ENCODE results near the gene UGT1A4. TPM values are rescaled to one million over a fixed set of nuclear protein-coding genes. Genes with fewer than 3 reads are reported as not detected.

The UGT1A4 gene
- total RNA-seq, 1 donor from 2014 or later = 0.98 TPM

DNA sequence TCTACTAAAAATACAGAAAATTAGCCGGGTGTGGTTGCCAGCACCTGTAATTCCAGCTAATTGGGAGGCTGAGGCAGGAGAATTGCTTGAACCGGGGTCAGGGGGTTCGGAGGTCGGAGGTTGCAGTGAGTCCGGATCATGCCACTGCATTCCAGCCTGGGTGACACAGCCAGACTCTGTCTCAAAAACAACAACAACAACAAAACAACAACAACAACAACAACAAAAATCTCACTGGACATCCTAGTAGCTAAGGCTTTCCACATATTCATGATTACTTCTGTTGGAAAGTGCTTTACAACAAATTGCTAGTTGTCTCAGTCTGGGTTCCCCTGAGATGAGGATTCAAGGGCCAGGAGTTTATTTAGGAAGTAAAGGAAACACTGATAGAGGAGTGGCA is 55.3 kb downstream of the UGT1A4 start:
- no peak for DNase-seq (ENCODE audit: extremely low spot score in 2 of 2)
- Histone ChIP-seq H3K4me1 (no peaks in the 10 kb centered on the region), H3K4me3 (no peak overlapping the region), H3K27ac (no peak overlapping the region), H3K36me3 (no peaks in the 10 kb centered on the region), H3K27me3 (no peaks in the 10 kb centered on the region), H3K9me3 (no peaks in the 10 kb centered on the region)
- intact Hi-C loops (cut with DNase I) = no loop called here
- TF ChIP-seq, protein P1, sequence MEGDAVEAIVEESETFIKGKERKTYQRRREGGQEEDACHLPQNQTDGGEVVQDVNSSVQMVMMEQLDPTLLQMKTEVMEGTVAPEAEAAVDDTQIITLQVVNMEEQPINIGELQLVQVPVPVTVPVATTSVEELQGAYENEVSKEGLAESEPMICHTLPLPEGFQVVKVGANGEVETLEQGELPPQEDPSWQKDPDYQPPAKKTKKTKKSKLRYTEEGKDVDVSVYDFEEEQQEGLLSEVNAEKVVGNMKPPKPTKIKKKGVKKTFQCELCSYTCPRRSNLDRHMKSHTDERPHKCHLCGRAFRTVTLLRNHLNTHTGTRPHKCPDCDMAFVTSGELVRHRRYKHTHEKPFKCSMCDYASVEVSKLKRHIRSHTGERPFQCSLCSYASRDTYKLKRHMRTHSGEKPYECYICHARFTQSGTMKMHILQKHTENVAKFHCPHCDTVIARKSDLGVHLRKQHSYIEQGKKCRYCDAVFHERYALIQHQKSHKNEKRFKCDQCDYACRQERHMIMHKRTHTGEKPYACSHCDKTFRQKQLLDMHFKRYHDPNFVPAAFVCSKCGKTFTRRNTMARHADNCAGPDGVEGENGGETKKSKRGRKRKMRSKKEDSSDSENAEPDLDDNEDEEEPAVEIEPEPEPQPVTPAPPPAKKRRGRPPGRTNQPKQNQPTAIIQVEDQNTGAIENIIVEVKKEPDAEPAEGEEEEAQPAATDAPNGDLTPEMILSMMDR (IDR thresholded peaks at IDR 0.05) = no peak
- TF ChIP-seq POLR2AphosphoS5 (IDR thresholded peaks at IDR 0.05; ENCODE audit: insufficient read depth in 1 of 2, low read depth in 1 of 2) (no peak), POLR2A (IDR thresholded peaks at IDR 0.05) (no peak)

DNA sequence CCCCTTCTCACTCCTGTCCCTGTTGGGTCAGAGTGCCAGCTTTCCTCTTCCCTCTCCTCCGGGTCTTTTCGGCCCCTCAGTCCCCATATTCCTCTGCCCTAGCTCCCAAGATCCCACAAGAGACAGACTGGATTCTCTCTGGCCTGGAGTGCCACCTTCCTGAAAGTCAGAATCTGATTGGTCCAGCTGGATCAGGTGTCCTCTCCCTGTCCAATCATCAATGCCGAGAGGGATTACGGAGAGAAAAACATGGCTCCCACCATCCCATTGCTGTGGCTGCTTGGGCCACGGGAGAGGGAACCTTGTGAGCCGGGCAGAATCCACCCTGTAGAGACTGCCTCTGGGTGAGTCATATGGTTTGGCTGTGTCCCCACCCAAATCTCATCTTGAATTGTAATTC is 56.9 kb downstream of the UGT1A4 start:
- H3K36me3 ChIP-seq = no peaks in the 10 kb centered on the region
- TF ChIP-seq, protein P1 (IDR thresholded peaks at IDR 0.05) = no peak
- no peak for TF ChIP-seq POLR2A (IDR thresholded peaks at IDR 0.05)
- no peak for TF ChIP-seq POLR2AphosphoS5 (IDR thresholded peaks at IDR 0.05; ENCODE audit: insufficient read depth in 1 of 2, low read depth in 1 of 2)
- H3K4me3 ChIP-seq = no peak overlapping the region
- DNase-seq (ENCODE audit: extremely low spot score in 2 of 2) = no peak
- H3K4me1 ChIP-seq = no peaks in the 10 kb centered on the region
- no peak overlapping the region for H3K27ac ChIP-seq
- intact Hi-C loops (cut with DNase I) = no loop called here
- no peaks in the 10 kb centered on the region for H3K27me3 ChIP-seq
- no peaks in the 10 kb centered on the region for H3K9me3 ChIP-seq

DNA sequence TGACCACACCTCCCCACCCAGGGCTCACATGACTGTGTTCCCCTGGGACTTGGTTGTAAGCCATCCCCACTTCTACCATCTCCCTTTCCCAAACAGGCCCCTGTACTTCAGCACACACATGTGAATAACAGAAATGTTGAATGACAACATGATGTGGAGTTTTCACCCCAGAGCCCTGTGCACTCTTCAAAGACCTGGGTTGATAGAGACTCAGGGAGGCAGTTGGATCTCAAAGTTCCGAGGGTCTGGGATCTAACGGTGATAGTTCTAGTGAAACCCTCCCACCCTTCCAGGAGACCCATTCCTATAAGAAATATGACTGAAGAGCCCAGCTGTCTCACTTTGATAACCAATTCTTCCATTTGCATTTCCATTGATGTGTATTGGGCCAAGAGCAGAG is 59.5 kb downstream of the UGT1A4 start, which contains the start of gene MROH2A:
Gene MROH2A (plus strand): TSS at position 301 of the 400 bp plus-strand sequence. CDS start 1,029 bp downstream, outside the sequence.
- H3K4me1 ChIP-seq = no peaks in the 10 kb centered on the region
- no peaks in the 10 kb centered on the region for H3K9me3 ChIP-seq
- H3K27me3 ChIP-seq = no peaks in the 10 kb centered on the region
- H3K36me3 ChIP-seq = no peaks in the 10 kb centered on the region
- intact Hi-C loops (cut with DNase I) = no loop called here
- no peak for TF ChIP-seq POLR2A (IDR thresholded peaks at IDR 0.05)
- TF ChIP-seq, protein P1 (IDR thresholded peaks at IDR 0.05) = no peak
- no peak for TF ChIP-seq POLR2AphosphoS5 (IDR thresholded peaks at IDR 0.05; ENCODE audit: insufficient read depth in 1 of 2, low read depth in 1 of 2)
- DNase-seq (ENCODE audit: extremely low spot score in 2 of 2) = no peak
- H3K4me3 ChIP-seq = no peak within 1 kb of the TSS
- H3K27ac ChIP-seq = no peak within 1 kb of the TSS

DNA sequence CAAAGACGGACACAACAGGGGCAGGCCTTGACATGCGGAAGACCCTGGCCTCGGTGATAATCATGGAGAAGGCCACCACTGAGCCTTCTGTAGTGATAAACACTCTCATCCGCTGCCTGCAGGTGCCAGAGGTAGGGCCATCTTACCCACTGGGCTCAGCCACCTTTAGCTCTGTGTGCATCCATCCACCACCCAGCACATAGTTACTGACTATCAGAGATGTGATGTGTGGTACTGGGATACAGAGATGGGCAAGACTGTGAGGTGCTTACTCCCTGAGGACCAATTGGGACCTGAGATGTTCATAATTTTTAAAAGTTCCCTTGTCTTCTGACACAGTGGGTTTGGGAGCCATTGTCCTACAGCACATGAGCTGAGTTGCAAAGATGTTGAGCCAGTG is 61.2 kb downstream of the UGT1A4 start:
- no peak for DNase-seq (ENCODE audit: extremely low spot score in 2 of 2)
- TF ChIP-seq, protein P1 (IDR thresholded peaks at IDR 0.05) = no peak
- TF ChIP-seq POLR2A (IDR thresholded peaks at IDR 0.05) = no peak
- no peak for TF ChIP-seq POLR2AphosphoS5 (IDR thresholded peaks at IDR 0.05; ENCODE audit: insufficient read depth in 1 of 2, low read depth in 1 of 2)
- Histone ChIP-seq H3K27ac (no peak overlapping the region), H3K36me3 (no peaks in the 10 kb centered on the region), H3K27me3 (no peaks in the 10 kb centered on the region), H3K4me3 (no peak overlapping the region), H3K4me1 (no peaks in the 10 kb centered on the region), H3K9me3 (no peaks in the 10 kb centered on the region)
- intact Hi-C loops (cut with DNase I) = no loop called here

DNA sequence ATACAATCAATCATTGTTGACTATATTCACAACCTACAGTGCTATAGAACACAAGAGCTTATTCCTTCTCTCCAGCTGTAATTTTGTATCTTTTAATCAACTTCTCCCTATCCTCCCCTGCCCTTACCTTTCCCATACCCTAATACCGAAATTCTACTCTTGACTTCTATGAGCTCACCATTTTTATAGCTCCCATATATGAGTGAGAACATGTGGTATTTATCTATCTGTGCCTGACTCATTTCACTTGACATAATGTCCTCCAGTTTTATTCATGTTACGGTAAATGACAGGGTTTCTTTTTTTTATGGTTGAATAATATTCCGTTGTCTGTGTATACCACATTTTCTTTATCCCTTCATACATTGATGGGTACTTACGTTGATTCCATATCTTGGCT is 62.2 kb downstream of the UGT1A4 start:
- no peak for TF ChIP-seq POLR2A (IDR thresholded peaks at IDR 0.05)
- TF ChIP-seq, protein P1 (IDR thresholded peaks at IDR 0.05) = no peak
- no peak for TF ChIP-seq POLR2AphosphoS5 (IDR thresholded peaks at IDR 0.05; ENCODE audit: insufficient read depth in 1 of 2, low read depth in 1 of 2)

More for the DNA sequence above, 62.2 kb downstream of the UGT1A4 start:
- H3K36me3 ChIP-seq = no peaks in the 10 kb centered on the region
- intact Hi-C loops (cut with DNase I) = no loop called here
- no peak overlapping the region for H3K27ac ChIP-seq
- DNase-seq (ENCODE audit: extremely low spot score in 2 of 2) = no peak
- H3K4me3 ChIP-seq = no peak overlapping the region
- no peaks in the 10 kb centered on the region for H3K4me1 ChIP-seq
- H3K27me3 ChIP-seq = no peaks in the 10 kb centered on the region
- no peaks in the 10 kb centered on the region for H3K9me3 ChIP-seq

All from vagina (tissue), 2 donors.